H1 (cell line): Measurements from ENCODE around the gene MYO5A. TPM values are rescaled to one million over a fixed set of nuclear protein-coding genes. Genes with fewer than 3 reads are reported as not detected.

Experiments used
- CTCF ChIA-PET: fragments of 300-600 bp; sonication (Branson Sonifier 250); formaldehyde crosslinking; loops from one replicate; lab custom pipeline; 2021; ENCODE audit not compliant: partially characterized antibody; lab: Charles Lee
- POLR2A ChIA-PET: fragments of 300-600 bp; sonication (Branson Sonifier 250); formaldehyde crosslinking; loops from one replicate; lab custom pipeline; 2021; ENCODE audit warnings: inconsistent platforms; ENCODE audit not compliant: partially characterized antibody; lab: Charles Lee
- DNase-seq, 2 experiments: peaks; one replicate each; pipeline versions ENCODE4 v3.0.0 to v3.0.0-alpha.2; 2010 to 2022; ENCODE audit warnings: low spot score in 2 of 2, low read depth in 1 of 2, mixed read lengths in 1 of 2
- FAIRE-seq: peaks from 2 replicates; lab custom pipeline; 2011; peaks lifted over from hg19 to GRCh38; lab: Jason Lieb, UNC
- H2AFZ ChIP-seq: 2 replicates; pipeline ENCODE4 v1.8.1; 2012; ENCODE audit warnings: low read length, inconsistent platforms
- H2AK5ac ChIP-seq: 2 replicates; pipeline ENCODE4 v1.6.1; 2013; ENCODE audit warnings: low read depth, low read length
- H2BK120ac ChIP-seq: replicated peaks from 2 replicates; pipeline ENCODE3; 2013; ENCODE audit warnings: low read depth, low read length, inconsistent platforms
- H2BK12ac ChIP-seq: 2 replicates; pipeline ENCODE4 v1.6.1; 2013; ENCODE audit warnings: low read depth, low read length
- H2BK15ac ChIP-seq: 2 replicates; pipeline ENCODE4 v1.6.1; 2013; ENCODE audit warnings: low read length
- H2BK20ac ChIP-seq: 2 replicates; pipeline ENCODE4 v1.6.1; 2013; ENCODE audit warnings: low read length
- H2BK5ac ChIP-seq: 2 replicates; pipeline ENCODE4 v1.6.1; 2013; ENCODE audit warnings: low read depth, low read length
- H3K14ac ChIP-seq: 2 replicates; pipeline ENCODE4 v1.6.1; 2013; ENCODE audit warnings: inconsistent platforms; ENCODE audit not compliant: insufficient read length
- H3K18ac ChIP-seq: 2 replicates; pipeline ENCODE4 v1.6.1; 2013; ENCODE audit warnings: low read length; ENCODE audit errors: extremely low read depth
- H3K23ac ChIP-seq: 2 replicates; pipeline ENCODE4 v1.6.1; 2013; ENCODE audit warnings: inconsistent platforms; ENCODE audit not compliant: insufficient read length
- H3K23me2 ChIP-seq: 2 replicates; pipeline ENCODE4 v1.6.1; 2013; ENCODE audit warnings: low read depth, low read length
- H3K27ac ChIP-seq: 2 replicates; pipeline ENCODE4 v1.6.1; 2011; ENCODE audit warnings: low read depth, low read length, inconsistent platforms
- H3K27me3 ChIP-seq, 4 experiments: replicated peaks in 1 of 4; 1 replicate in 1 of 4; 2 replicates in 3 of 4; pipeline versions ENCODE4 v1.6.1 to v1.8.1; 2011 to 2013; ENCODE audit warnings: low read length in 3 of 4, mild to moderate bottlenecking in 3 of 4, inconsistent platforms in 2 of 4, mixed read lengths in 2 of 4, moderate library complexity in 1 of 4; ENCODE audit not compliant: control insufficient read depth in 3 of 4, insufficient read depth in 3 of 4; ENCODE audit errors: extremely low read depth in 1 of 4
- H3K36me3 ChIP-seq, 4 experiments: 2 replicates each; pipeline versions ENCODE4 v1.6.1 to v1.8.1; 2011 to 2013; ENCODE audit warnings: mild to moderate bottlenecking in 4 of 4, low read length in 3 of 4, moderate library complexity in 2 of 4, control low read depth in 1 of 4, inconsistent platforms in 1 of 4; ENCODE audit not compliant: insufficient read depth in 4 of 4, control insufficient read depth in 2 of 4
- H3K4ac ChIP-seq: replicated peaks from 2 replicates; pipeline ENCODE3; 2013; ENCODE audit warnings: low read length, low read depth, mixed read lengths, inconsistent platforms; ENCODE audit not compliant: insufficient read length
- H3K4me1 ChIP-seq, 4 experiments: replicated peaks in 1 of 4; 1 replicate in 1 of 4; 2 replicates in 3 of 4; pipeline versions ENCODE4 v1.6.1 to v1.8.1; 2011 to 2013; ENCODE audit warnings: low read length in 3 of 4, inconsistent platforms in 2 of 4, mixed read lengths in 1 of 4; ENCODE audit not compliant: insufficient read depth in 4 of 4, control insufficient read depth in 3 of 4
- H3K4me2 ChIP-seq, 2 experiments: 2 replicates each; pipeline versions ENCODE4 v1.6.1 to v1.8.1; 2011 to 2013; ENCODE audit warnings: low read depth in 2 of 2, low read length in 2 of 2, control low read depth in 1 of 2, inconsistent platforms in 1 of 2, mild to moderate bottlenecking in 1 of 2; ENCODE audit not compliant: insufficient read depth in 1 of 2
- H3K4me3 ChIP-seq, 4 experiments: fragments of 200-600, 300-600 bp in 1 of 4; sonication (generic), shearing (Covaris generic), sonication (Bioruptor Twin) in 1 of 4; 2 replicates each; pipeline versions ENCODE4 v1.5.1 to v1.8.1; 2011 to 2016; ENCODE audit warnings: low read length in 4 of 4, low read depth in 3 of 4, control low read depth in 2 of 4, inconsistent platforms in 2 of 4, mild to moderate bottlenecking in 2 of 4, mixed read lengths in 1 of 4, moderate library complexity in 1 of 4; ENCODE audit not compliant: insufficient read depth in 2 of 4; ENCODE audit errors: extremely low read depth in 1 of 4
- H3K56ac ChIP-seq: replicated peaks from 2 replicates; pipeline ENCODE3; 2013; ENCODE audit warnings: low read depth, mild to moderate bottlenecking, mixed read lengths, low read length, inconsistent platforms; ENCODE audit not compliant: insufficient read length
- H3K79me1 ChIP-seq: 2 replicates; pipeline ENCODE4 v1.6.1; 2013; ENCODE audit warnings: low read depth, low read length, control low read depth
- H3K79me2 ChIP-seq, 2 experiments: 2 replicates each; pipeline versions ENCODE4 v1.6.1 to v1.8.1; 2012 to 2013; ENCODE audit warnings: low read length in 2 of 2, mild to moderate bottlenecking in 2 of 2, inconsistent platforms in 1 of 2; ENCODE audit not compliant: insufficient read depth in 2 of 2, control insufficient read depth in 1 of 2
- H3K9ac ChIP-seq, 4 experiments: replicated peaks in 1 of 4; 1 replicate in 1 of 4; 2 replicates in 3 of 4; pipeline versions ENCODE4 v1.6.1 to v1.8.1; 2011 to 2013; ENCODE audit warnings: low read depth in 3 of 4, low read length in 3 of 4, control low read depth in 2 of 4, mild to moderate bottlenecking in 2 of 4, moderate library complexity in 2 of 4, inconsistent platforms in 1 of 4; ENCODE audit errors: extremely low read depth in 1 of 4
- H3K9me3 ChIP-seq, 2 experiments: 2 replicates each; pipeline versions ENCODE4 v1.6.1 to v1.8.1; 2012 to 2013; ENCODE audit warnings: mild to moderate bottlenecking in 2 of 2, moderate library complexity in 2 of 2, control low read depth in 1 of 2, inconsistent platforms in 1 of 2, low read depth in 1 of 2, low read length in 1 of 2, mixed read lengths in 1 of 2; ENCODE audit not compliant: insufficient read depth in 2 of 2
- H4K20me1 ChIP-seq, 2 experiments: replicated peaks in 1 of 2; 2 replicates each; pipeline versions ENCODE3 to v1.8.1; 2011 to 2013; ENCODE audit warnings: inconsistent platforms in 2 of 2, low read length in 2 of 2, mild to moderate bottlenecking in 1 of 2; ENCODE audit not compliant: insufficient read depth in 2 of 2, control insufficient read depth in 1 of 2
- H4K5ac ChIP-seq: 2 replicates; pipeline ENCODE4 v1.6.1; 2013; ENCODE audit warnings: low read length, low read depth, mixed read lengths, inconsistent platforms; ENCODE audit not compliant: insufficient read length
- H4K8ac ChIP-seq: 2 replicates; pipeline ENCODE4 v1.8.0; 2013; ENCODE audit warnings: mild to moderate bottlenecking, moderate library complexity, low read length, inconsistent platforms; ENCODE audit not compliant: insufficient read depth; ENCODE audit errors: extremely low read depth
- H4K91ac ChIP-seq: replicated peaks from 2 replicates; pipeline ENCODE3; 2013; ENCODE audit warnings: low read length, mixed read lengths, inconsistent platforms; ENCODE audit not compliant: insufficient read length
- BACH1 ChIP-seq: IDR thresholded peaks from 2 replicates; pipeline ENCODE4 v1.6.1; 2012; ENCODE audit warnings: low read length, improper control_type of control experiment
- BRCA1 ChIP-seq: IDR thresholded peaks from 2 replicates; pipeline ENCODE4 v1.6.1; 2012; ENCODE audit warnings: low read depth, low read length, improper control_type of control experiment
- EZH2 ChIP-seq: fragments of 200-600 bp; sonication (generic); IDR thresholded peaks from 2 replicates; pipeline ENCODE4 v1.7.1; 2012; ENCODE audit warnings: low read depth, mild to moderate bottlenecking, moderate library complexity, low read length, inconsistent platforms; ENCODE audit not compliant: severe bottlenecking
- HDAC6 ChIP-seq: IDR thresholded peaks from one replicate; pipeline ENCODE4 v1.7.1; 2012; ENCODE audit warnings: low read depth, mild to moderate bottlenecking, inconsistent platforms, low read length, moderate library complexity
- JUND ChIP-seq: IDR thresholded peaks from 2 replicates; pipeline ENCODE4 v1.6.1; 2011; ENCODE audit warnings: mild to moderate bottlenecking, improper control_type of control experiment, low read length
- RFX5 ChIP-seq: IDR thresholded peaks from 2 replicates; pipeline ENCODE4 v1.6.1; 2011; ENCODE audit warnings: low read depth, low read length, improper control_type of control experiment, borderline replicate concordance
- SAP30 ChIP-seq: fragments of 300-600 bp; sonication (generic); IDR thresholded peaks from 2 replicates; pipeline ENCODE4 v1.7.1; 2012; ENCODE audit warnings: low read length, moderate library complexity, mild to moderate bottlenecking, inconsistent platforms; ENCODE audit not compliant: insufficient read depth, insufficient replicate concordance
- SIX5 ChIP-seq: IDR thresholded peaks from 2 replicates; pipeline ENCODE4 v1.6.1; 2011; ENCODE audit warnings: mild to moderate bottlenecking, low read depth, low read length
- SUZ12 ChIP-seq: fragments of 200-600 bp; sonication (generic); IDR thresholded peaks from 2 replicates; pipeline ENCODE4 v1.6.1; 2012; ENCODE audit warnings: mild to moderate bottlenecking, inconsistent platforms, low read length, moderate library complexity, mixed read lengths
- TBP ChIP-seq: IDR thresholded peaks from 2 replicates; pipeline ENCODE4 v1.6.1; 2011; ENCODE audit warnings: low read depth, low read length, improper control_type of control experiment
- WGBS, 2 experiments: shearing (Covaris generic) in 1 of 2; methylation state at CpG; one replicate each; pipeline versions ENCODE4 v1.1.6 to v1.1.7; 2013 to 2015; ENCODE audit warnings: low lambda C conversion rate in 2 of 2, mixed read lengths in 2 of 2, inconsistent platforms in 1 of 2, low coverage in 1 of 2, missing lambda C conversion rate in 1 of 2; ENCODE audit not compliant: insufficient replicate concordance in 2 of 2, insufficient coverage in 1 of 2, insufficient read length in 1 of 2; ENCODE audit errors: extremely low coverage in 1 of 2, missing lambda C conversion rate in 1 of 2; 5-methylcytosine and 5-hydroxymethylcytosine counted together
- polyA plus RNA-seq, 7 experiments: library from polyadenylated mRNA; depleted of rRNA in 3 of 7; stranded (reverse) in 5 of 7; unstranded in 2 of 7; fragments of >200 nt in 5 of 7; fragments of 200-250 nt in 2 of 7; gene quantifications; 1 replicate in 5 of 7; 2 replicates in 1 of 7; 4 replicates in 1 of 7; pipeline versions ENCODE4 v1.2.1 to v1.2.3, GENCODE V29; 2011 to 2013; ENCODE audit warnings: missing spikeins in 2 of 7, mixed read lengths in 2 of 7
- total RNA-seq: library from RNA; stranded (reverse); fragmentation: NEBNext Ultra II Directional; extraction: Animal tissue kit (Norgen Biotek cat#: 25700); gene quantifications from 2 replicates; pipeline ENCODE4 v1.2.1, GENCODE V29; 2021

MYO5A gene
- total and polyA plus RNA-seq, 2 of the 8 experiments (the other 6 are each of a cell fraction or from before 2014, with no cell fraction given): 11.4 to 24.7 TPM

- TF ChIP-seq SUZ12: no peak
- no peak for TF ChIP-seq SIX5
- no peak for TF ChIP-seq HDAC6
- no peak for TF ChIP-seq BRCA1
- no peak for TF ChIP-seq RFX5
- TF ChIP-seq BACH1: no peak
- TF ChIP-seq TBP: no peak
- TF ChIP-seq JUND: no peak
- TF ChIP-seq SAP30: no peak
- TF ChIP-seq EZH2: no peak
- TF ChIP-seq, all 59 proteins: peak for 0
- Histone ChIP-seq H2BK15ac (no peak overlapping the region), H2BK120ac (no peak overlapping the region), H4K20me1 (peaks cover 0 to 1% of the 10 kb centered on the region in 2 experiments), H2AK5ac (no peak overlapping the region), H4K8ac (no peak overlapping the region), H3K79me2 (no peaks in the 10 kb centered on the region), H3K14ac (no peak overlapping the region), H3K9ac (no peak overlapping the region), H2AFZ (no peak overlapping the region), H2BK20ac (no peak overlapping the region), H3K18ac (no peak overlapping the region), H4K91ac (no peak overlapping the region), H3K36me3 (peaks cover 13 to 54% (median 38%) of the 10 kb centered on the region in 4 experiments), H3K4ac (no peak overlapping the region), H3K79me1 (no peaks in the 10 kb centered on the region), H3K4me3 (no peak overlapping the region), H3K4me1 (no peaks in the 10 kb centered on the region), H3K9me3 (no peaks in the 10 kb centered on the region), H2BK12ac (no peak overlapping the region), H2BK5ac (no peak overlapping the region), H3K27me3 (no peaks in the 10 kb centered on the region; a peak in 1 of 7 replicates), H4K5ac (no peak overlapping the region), H3K23me2 (no peaks in the 10 kb centered on the region; the same call in 1 of the 2 replicates), H3K23ac (no peak overlapping the region), H3K4me2 (no peak overlapping the region), H3K27ac (no peak overlapping the region), H3K56ac (no peak overlapping the region)
- no peak for DNase-seq
- WGBS, 2 experiments: 86% methylated on average over 3 of the region's 3 CpGs; no CpG with 5 or more reads in 1 of the 2 experiments
- FAIRE-seq: no peak
- CTCF ChIA-PET: interaction anchor here (0.9 to 4.0 kb wide), 7 partner anchors 10 to 456 kb away, joined by 3 to 33 read pairs (median 7); no protein-coding TSS in a partner anchor
- POLR2A ChIA-PET: interaction anchor here (0.6 to 2.6 kb wide), 3 partner anchors 10 to 293 kb away, joined by 3 to 8 read pairs (median 4); no protein-coding TSS in a partner anchor
Observed at GRCh38 chr15:52278135-52278534, 250.5 kb downstream of the MYO5A start.
